GM18909 (cell line): Measurements from ENCODE around the gene NTSR1.
"Not testable (repeated sequence)": the region's sequence is repeated elsewhere in the genome, so short reads cannot be mapped to it uniquely, and the experiment has no call there.

Experiments
- ATAC-seq: cut with Tn5 transposase; IDR thresholded peaks from one replicate; pipeline ENCODE4 v1.9.1; 2021; ENCODE audit warnings: mild to moderate bottlenecking; ENCODE audit not compliant: unreplicated experiment, poor library complexity

NTSR1 gene

GRCh38 chr20:62671765-62672164, 36.9 kb upstream of the NTSR1 start:
- no peak for ATAC-seq

DNA sequence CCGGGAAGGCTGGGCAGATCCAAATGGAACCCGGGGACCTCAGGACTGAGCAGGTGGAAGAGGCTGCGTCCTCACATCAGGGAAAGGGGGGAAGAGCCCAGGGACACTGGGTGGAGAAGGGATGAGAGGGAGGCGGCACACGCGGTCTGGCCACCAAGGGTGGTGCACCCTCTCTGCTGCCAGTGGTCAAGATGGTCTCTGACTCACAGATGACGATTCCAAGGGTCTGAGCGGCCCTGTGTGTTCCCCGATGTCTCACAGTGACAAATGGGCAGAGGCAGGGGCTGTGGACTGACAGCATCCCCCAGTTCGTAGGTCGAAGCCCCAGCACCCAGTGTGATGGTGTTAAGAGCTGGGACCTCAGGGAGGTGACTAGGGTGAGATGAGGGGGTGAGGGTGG, 34.3 kb upstream of the NTSR1 start:
- no peak for ATAC-seq

GRCh38 chr20:62675156-62675876, 33.3 kb upstream of the NTSR1 start:
- no peak for ATAC-seq

DNA sequence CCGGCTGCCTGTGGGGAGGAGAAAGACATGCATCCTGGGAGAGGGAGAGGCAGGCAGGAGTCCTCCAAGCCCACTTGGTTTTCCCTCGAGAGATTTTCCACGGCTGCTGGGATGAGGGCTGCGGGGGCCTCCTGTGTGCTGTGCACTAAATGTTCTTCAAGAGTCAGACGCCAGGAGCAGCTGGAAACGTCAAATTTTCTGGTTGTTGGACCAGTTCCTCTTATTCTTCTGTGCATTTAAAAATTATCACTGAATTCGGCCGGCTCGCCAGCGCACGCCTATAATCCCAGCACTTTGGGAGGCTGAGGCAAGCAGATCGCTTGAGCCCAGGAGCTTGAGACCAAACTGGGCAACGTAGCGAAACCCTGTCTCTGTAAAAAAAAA, 32.8 kb upstream of the NTSR1 start:
- ATAC-seq = no peak

GRCh38 chr20:62676976-62677375, 31.7 kb upstream of the NTSR1 start:
- no peak for ATAC-seq

GRCh38 chr20:62677678-62678077, 31.0 kb upstream of the NTSR1 start:
- ATAC-seq = no peak

- no peak for ATAC-seq
These were observed 30.1 kb upstream of the NTSR1 start for GRCh38 chr20:62678553-62678952.

- ATAC-seq = no peak
These were observed 28.6 kb upstream of the NTSR1 start for GRCh38 chr20:62679978-62680589.

DNA sequence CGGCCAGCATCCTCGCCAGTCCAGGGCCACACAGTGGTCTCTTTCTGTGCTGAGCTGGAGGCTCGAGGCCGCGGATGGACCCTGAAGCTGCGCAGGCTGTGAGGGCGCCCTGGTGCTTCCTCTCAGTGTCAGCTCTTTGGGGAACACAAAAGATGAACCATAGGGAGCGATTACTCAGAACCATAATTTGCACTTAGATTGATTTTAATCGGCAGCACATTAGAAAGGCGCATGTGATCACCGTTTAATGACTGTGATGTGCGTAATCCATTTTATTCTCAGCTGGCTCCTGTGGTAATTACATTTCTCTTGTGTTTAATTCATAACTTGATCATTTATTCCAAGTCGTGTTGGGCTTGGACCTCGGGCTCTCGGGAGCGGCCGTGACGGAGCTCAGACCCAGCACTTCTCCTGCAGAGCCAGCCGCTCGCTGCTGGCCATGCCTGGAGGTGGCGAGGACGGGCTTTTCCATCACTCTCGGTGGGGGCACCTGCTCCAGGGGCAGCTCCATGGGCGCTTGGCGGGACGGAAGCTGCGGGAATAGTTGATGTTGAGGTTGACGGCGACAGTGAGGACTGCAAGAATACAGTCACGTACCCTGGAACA, 25.6 kb upstream of the NTSR1 start:
- ATAC-seq = no peak

DNA sequence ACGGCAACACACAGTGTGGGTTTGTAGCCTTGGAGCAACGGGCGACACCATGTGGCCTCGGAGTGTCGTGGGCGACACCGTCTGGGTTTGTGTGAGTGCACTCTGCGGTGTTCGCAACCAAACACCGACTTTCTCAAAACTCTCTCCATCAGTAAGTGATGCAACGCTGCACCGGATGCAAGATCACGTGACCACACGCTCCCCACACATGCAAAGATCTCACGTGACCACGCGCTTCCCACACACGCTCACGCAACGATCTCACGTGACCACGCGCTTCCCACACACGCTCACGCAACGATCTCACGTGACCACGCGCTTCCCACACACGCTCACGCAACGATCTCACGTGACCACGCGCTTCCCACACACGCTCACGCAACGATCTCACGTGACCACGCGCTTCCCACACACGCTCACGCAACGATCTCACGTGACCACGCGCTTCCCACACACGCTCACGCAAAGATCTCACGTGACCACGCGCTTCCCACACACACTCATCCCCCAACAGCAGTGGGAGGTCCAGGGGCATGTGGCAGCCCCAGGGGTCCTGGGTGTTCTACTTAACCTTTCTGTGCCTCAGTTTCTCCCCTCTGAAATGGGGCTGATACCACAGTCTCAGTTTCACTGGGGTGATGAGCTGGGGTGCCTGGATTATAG, 24.8 kb upstream of the NTSR1 start:
- ATAC-seq = not testable (repeated sequence)

- no peak for ATAC-seq
These were observed 23.7 kb upstream of the NTSR1 start for GRCh38 chr20:62684981-62685380.

DNA sequence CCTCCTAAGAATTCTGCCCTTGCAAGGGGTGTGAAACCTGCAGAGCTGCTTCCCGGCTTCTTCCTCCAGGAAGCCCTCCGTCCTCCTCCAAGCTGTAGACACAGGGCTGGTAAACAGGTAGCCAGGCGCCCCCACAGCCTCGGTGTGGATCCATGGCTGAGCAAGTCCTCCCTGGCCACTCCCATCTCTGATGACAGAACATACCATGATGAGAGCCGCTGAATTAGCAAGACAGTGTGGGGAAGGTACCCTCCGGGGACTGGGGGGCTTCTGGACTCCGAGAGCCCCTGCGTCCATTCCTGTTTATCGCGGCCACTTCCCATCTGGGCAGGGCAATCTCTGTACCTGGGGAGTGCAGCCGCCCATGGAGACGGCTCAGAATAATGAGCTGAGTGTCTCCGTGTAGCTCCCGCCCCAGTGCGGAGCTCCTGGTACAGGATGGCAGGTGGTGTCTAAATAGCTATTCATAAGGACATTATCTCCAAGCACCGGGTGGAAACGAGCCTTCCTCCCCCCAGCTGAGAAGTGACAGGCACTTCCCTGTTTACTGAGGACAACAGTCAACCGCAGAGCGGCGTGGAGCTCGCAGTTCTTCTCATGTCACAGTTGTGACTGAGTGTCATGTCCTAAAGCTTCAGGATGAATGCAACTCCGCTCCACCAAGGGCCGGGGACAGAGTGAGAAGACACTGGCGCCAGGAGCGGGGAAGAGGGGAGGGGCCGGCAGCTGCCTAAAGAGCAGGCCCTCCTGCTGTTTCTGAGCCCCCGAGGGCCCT, 22.7 kb upstream of the NTSR1 start:
- no peak for ATAC-seq

DNA sequence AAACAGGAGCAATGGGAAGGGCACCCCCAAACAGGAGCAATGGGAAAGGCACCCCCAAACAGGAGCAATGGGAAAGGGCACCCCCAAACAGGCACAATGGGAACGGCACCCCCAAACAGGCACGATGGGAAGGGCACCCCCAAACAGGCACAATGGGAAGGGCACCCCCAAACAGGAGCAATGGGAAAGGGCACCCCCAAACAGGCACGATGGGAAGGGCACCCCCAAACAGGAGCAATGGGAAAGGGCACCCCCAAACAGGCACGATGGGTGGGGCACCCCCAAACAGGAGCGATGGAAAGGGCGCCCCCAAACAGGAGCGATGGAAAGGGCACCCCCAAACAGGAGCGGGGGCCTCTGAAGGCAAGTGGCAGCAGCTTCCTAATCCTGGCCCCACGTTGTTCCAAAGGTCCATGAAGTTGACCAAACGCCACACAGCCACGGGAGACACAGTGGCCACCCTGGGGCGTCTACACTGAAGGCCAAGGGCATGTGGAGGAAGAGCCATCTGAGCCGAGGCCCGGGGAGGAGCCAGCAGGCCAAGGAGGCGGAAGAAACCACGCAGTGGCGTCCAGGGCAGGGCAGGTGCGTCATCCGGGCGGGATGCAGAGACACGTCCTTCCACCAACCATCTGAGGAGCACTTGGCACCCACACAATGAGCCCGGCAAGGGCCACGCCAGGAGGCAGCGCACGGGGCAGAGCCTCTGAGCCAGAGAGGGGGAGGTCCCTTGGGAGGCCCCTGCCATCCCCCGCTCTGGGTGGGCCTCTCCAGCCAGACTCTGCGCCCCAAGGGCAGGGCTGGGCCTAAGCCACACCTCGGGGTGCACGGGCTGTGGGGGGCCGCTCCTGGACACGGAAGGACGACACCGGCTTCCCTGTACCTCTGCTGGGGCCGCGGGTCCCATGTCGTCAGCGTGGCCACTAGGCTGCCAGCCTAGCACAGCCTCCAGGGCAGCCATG, 21.5 kb upstream of the NTSR1 start:
- ATAC-seq = no peak

DNA sequence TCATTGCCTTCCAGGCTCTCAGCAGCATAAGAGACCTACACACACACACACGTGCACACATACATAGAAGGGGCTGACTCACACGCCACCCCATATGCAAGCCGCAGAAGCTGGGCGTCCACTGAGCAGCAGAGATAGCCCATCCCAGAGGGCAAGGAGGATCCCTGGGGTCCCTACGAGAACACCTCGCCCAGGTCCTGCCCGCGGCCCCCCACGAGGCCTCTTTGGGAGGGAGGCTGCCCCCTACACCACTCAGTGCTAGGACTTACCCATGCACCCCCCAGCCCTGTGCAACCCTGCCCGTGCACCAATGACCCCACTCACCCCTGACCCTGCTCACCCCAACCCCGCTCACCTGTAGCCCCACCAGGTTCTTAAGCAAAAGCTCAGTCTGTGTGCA, 20.6 kb upstream of the NTSR1 start:
- ATAC-seq = no peak

- no peak for ATAC-seq
These were observed 19.7 kb upstream of the NTSR1 start for GRCh38 chr20:62688855-62689460.

- ATAC-seq = no peak
These were observed 18.8 kb upstream of the NTSR1 start for GRCh38 chr20:62689861-62690260.

GRCh38 chr20:62690261-62690820, 18.3 kb upstream of the NTSR1 start:
- no peak for ATAC-seq

GRCh38 chr20:62691487-62691886, 17.1 kb upstream of the NTSR1 start:
- no peak for ATAC-seq

DNA sequence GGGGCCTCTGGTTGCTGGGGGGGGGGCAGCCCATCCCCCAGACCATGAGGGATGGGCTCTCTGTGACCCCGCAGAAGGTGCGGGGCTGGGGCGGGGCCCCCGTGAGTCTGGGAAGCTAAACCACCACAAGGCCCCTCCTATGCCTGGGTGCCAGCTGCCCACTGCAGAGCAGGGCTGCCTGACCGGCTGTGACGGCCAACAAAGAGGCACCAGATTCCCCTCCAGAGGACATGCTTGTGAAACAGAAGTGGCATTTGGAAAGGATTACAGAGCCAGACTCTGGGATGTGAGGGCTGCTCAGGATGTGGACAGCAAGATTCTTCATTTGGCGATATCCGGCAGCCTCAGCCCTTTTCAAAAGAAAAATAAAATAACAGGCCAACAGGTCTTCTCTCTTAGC, 16.5 kb upstream of the NTSR1 start:
- ATAC-seq = no peak
